Endothelial cell of umbilical vein (primary cell): ENCODE data around the gene TEX35. TPM values are rescaled to one million over a fixed set of nuclear protein-coding genes. Genes with fewer than 3 reads are reported as not detected.

ENCODE experiments used
- BruUV-seq: library from RNA; stranded (reverse); fragments of 400-500 nt; replicated peaks from 2 replicates; lab custom pipeline; 2021; lab: Mats Ljungman, UMichigan
- CTCF ChIA-PET: fragments of 300-600, 350-600 bp; sonication (Branson Sonifier 250); formaldehyde crosslinking; loops from one replicate; lab custom pipeline; 2021; ENCODE audit warnings: antibody characterized with exemption, inconsistent platforms; lab: Charles Lee
- POLR2A ChIA-PET: fragments of 300-600, 350-600 bp; sonication (Branson Sonifier 250); formaldehyde crosslinking; loops from one replicate; lab custom pipeline; 2021; ENCODE audit warnings: antibody characterized with exemption, inconsistent platforms; lab: Charles Lee
- DNase-seq: peaks from one replicate; pipeline ENCODE4 v3.0.0-alpha.2; 2011; ENCODE audit warnings: low read depth, low spot score
- FAIRE-seq: peaks from 2 replicates; lab custom pipeline; 2011; peaks lifted over from hg19 to GRCh38; lab: Jason Lieb, UNC
- H2AFZ ChIP-seq: 2 replicates; pipeline ENCODE4 v1.6.0; 2012; ENCODE audit warnings: low read depth, low read length, control low read depth, inconsistent platforms
- H3K27ac ChIP-seq: 2 replicates; pipeline ENCODE4 v1.5.1; 2011; ENCODE audit warnings: low read depth, mild to moderate bottlenecking, control low read depth, low read length, moderate library complexity; ENCODE audit not compliant: insufficient read depth
- H3K27me3 ChIP-seq, 2 experiments: 2 replicates each; pipeline versions ENCODE4 v1.6.0 to v1.6.1; 2011; ENCODE audit warnings: low read length in 2 of 2, mixed read lengths in 1 of 2; ENCODE audit not compliant: control insufficient read depth in 2 of 2, insufficient read depth in 2 of 2
- H3K36me3 ChIP-seq, 2 experiments: 2 replicates in 1 of 2; 3 replicates in 1 of 2; pipeline ENCODE4 v1.5.1; 2011; ENCODE audit warnings: low read length in 2 of 2, mild to moderate bottlenecking in 1 of 2, moderate library complexity in 1 of 2; ENCODE audit not compliant: control insufficient read depth in 2 of 2, insufficient read depth in 2 of 2; ENCODE audit errors: extremely low read depth in 1 of 2
- H3K4me1 ChIP-seq: 3 replicates; pipeline ENCODE4 v1.5.1; 2011; ENCODE audit warnings: mild to moderate bottlenecking, low read length; ENCODE audit not compliant: control insufficient read depth, insufficient read depth; ENCODE audit errors: extremely low read depth
- H3K4me2 ChIP-seq: 2 replicates; pipeline ENCODE4 v1.6.1; 2011; ENCODE audit warnings: low read length, control low read depth, mixed read lengths; ENCODE audit not compliant: insufficient read depth
- H3K4me3 ChIP-seq, 3 experiments: fragments of 200-600 bp in 1 of 3; sonication (generic), shearing (Covaris generic) in 1 of 3; replicated peaks in 1 of 3; 2 replicates each; pipeline ENCODE4 v1.5.1; 2011 to 2016; ENCODE audit warnings: control low read depth in 3 of 3, low read length in 3 of 3, mild to moderate bottlenecking in 2 of 3, inconsistent platforms in 1 of 3, low read depth in 1 of 3, moderate library complexity in 1 of 3; ENCODE audit not compliant: insufficient read depth in 1 of 3
- H3K79me2 ChIP-seq: 2 replicates; pipeline ENCODE4 v1.6.0; 2012; ENCODE audit warnings: low read length, inconsistent platforms; ENCODE audit not compliant: control insufficient read depth, insufficient read depth
- H3K9ac ChIP-seq: replicated peaks from 2 replicates; pipeline ENCODE3; 2011; ENCODE audit warnings: low read length, control low read depth; ENCODE audit not compliant: insufficient read depth; ENCODE audit errors: extremely low read depth
- H3K9me1 ChIP-seq: replicated peaks from 3 replicates; pipeline ENCODE4 v1.6.0; 2011; ENCODE audit warnings: mild to moderate bottlenecking, low read length; ENCODE audit not compliant: control insufficient read depth, insufficient read depth; ENCODE audit errors: extremely low read depth
- H3K9me3 ChIP-seq: replicated peaks from 2 replicates; pipeline ENCODE4 v1.5.1; 2012; ENCODE audit warnings: low read length, inconsistent platforms; ENCODE audit not compliant: control insufficient read depth, insufficient read depth
- H4K20me1 ChIP-seq: replicated peaks from 2 replicates; pipeline ENCODE3; 2011; ENCODE audit warnings: mild to moderate bottlenecking, low read length; ENCODE audit not compliant: control insufficient read depth, insufficient read depth; ENCODE audit errors: extremely low read depth
- EZH2 ChIP-seq: IDR thresholded peaks from 2 replicates; pipeline ENCODE4 v1.6.1; 2012; ENCODE audit warnings: borderline replicate concordance, low read depth, mild to moderate bottlenecking, moderate library complexity, low read length, inconsistent platforms; ENCODE audit not compliant: severe bottlenecking
- FOS ChIP-seq: IDR thresholded peaks from 2 replicates; pipeline ENCODE4 v1.6.1; 2011; ENCODE audit warnings: mild to moderate bottlenecking, low read length, moderate library complexity, borderline replicate concordance; ENCODE audit not compliant: insufficient read depth
- POLR2AphosphoS5 ChIP-seq: IDR thresholded peaks from 2 replicates; pipeline ENCODE4 v1.6.1; 2012; ENCODE audit warnings: low read depth, mild to moderate bottlenecking, control low read depth, low read length, moderate library complexity; ENCODE audit not compliant: insufficient read depth
- dilution Hi-C: fragments of 300-500 bp; cut with MboI; formaldehyde crosslinking; loops from one replicate; pipeline ENCODE4 v1.15.0; 2019; ENCODE audit warnings: low sequenced_read_pairs; ENCODE audit not compliant: extremely low pct_ligation_motif_present
- intact Hi-C: fragments of 100-400 bp; cut with micrococcal nuclease; formaldehyde crosslinking; loops from one replicate; pipeline ENCODE4 v1.10.0; 2022
- polyA plus RNA-seq, 4 experiments: library from polyadenylated mRNA; depleted of rRNA in 3 of 4; stranded (reverse) in 3 of 4; unstranded in 1 of 4; fragments of >200 nt; gene quantifications; 2 replicates each; pipeline versions ENCODE4 v1.2.1 to v1.2.3, GENCODE V29; 2011 to 2012; ENCODE audit warnings: missing spikeins in 1 of 4
- total RNA-seq: library from RNA; stranded (reverse); gene quantifications from 2 replicates; pipeline ENCODE4 v1.2.3, GENCODE V29; 2021

TEX35 gene
- total and polyA plus RNA-seq, 2 donors (not counting 3 experiments of a cell fraction or from before 2014, with no cell fraction given): not detected

- no peaks in the 10 kb centered on the region for H3K9me1 ChIP-seq
- H3K36me3 ChIP-seq: peaks cover 0 to 7% of the 10 kb centered on the region in 2 experiments
- POLR2A ChIA-PET: interaction anchor here (0.6 kb wide), 1 partner anchor 121 kb away, joined by 4 read pairs; no protein-coding TSS in a partner anchor
- H3K9ac ChIP-seq: no peak overlapping the region
- no peaks in the 10 kb centered on the region for H3K9me3 ChIP-seq
- no peak overlapping the region for H3K4me2 ChIP-seq
- H2AFZ ChIP-seq: no peak overlapping the region
- no peak for TF ChIP-seq POLR2AphosphoS5
- CTCF ChIA-PET: interaction anchor here (0.6 to 1.9 kb wide), 7 partner anchors 12 to 164 kb away, joined by 3 to 7 read pairs (median 5); no protein-coding TSS in a partner anchor
- H4K20me1 ChIP-seq: no peaks in the 10 kb centered on the region
- FAIRE-seq (no peak), DNase-seq (no peak)
- intact Hi-C loops (no loop called here), dilution Hi-C loops (no loop called here)
- H3K27me3 ChIP-seq: no peaks in the 10 kb centered on the region
- H3K4me1 ChIP-seq: no peaks in the 10 kb centered on the region
- no TSS peak for BruUV-seq
- no peak overlapping the region for H3K4me3 ChIP-seq
- H3K79me2 ChIP-seq: no peaks in the 10 kb centered on the region
- H3K27ac ChIP-seq: no peak overlapping the region
Observed at GRCh38 chr1:178464566-178464965, 48.3 kb upstream of the TEX35 start.

DNA sequence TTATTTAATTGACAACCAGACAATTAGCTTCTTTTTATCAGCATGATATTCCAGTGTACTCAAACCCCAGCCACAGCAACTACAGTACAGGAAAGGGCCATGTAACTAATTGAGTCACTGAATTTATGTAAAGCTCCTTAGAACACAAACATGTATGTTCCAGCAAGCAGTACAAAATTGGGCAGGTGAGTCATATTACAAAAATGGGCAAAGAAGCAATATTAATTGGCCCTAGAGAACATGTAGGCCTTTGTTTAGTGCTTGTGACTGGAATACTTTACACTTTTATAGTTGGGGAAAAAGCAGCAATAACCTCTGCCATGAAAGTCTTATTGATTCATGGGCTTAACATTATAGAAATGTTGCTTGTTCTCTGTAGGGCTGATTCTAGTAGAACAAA, 47.9 kb upstream of the TEX35 start:
- ChIA-PET CTCF (interaction anchor here (0.6 to 1.9 kb wide), 7 partner anchors 11 to 165 kb away, joined by 3 to 7 read pairs (median 5); no protein-coding TSS in a partner anchor), POLR2A (interaction anchor here (0.6 kb wide), 1 partner anchor 121 kb away, joined by 4 read pairs; no protein-coding TSS in a partner anchor)
- no peaks in the 10 kb centered on the region for H3K27me3 ChIP-seq
- no TSS peak for BruUV-seq
- TF ChIP-seq FOS (peak; percentile 40), EZH2 (no peak)
- no peaks in the 10 kb centered on the region for H4K20me1 ChIP-seq
- H3K4me1 ChIP-seq: no peaks in the 10 kb centered on the region
- H3K9me1 ChIP-seq: no peaks in the 10 kb centered on the region
- FAIRE-seq (no peak), DNase-seq (peak; percentile 19)
- intact Hi-C loops (no loop called here), dilution Hi-C loops (no loop called here)
- H3K36me3 ChIP-seq: peaks cover 0 to 7% of the 10 kb centered on the region in 2 experiments
- H3K4me3 ChIP-seq: no peak overlapping the region
- no peak overlapping the region for H3K27ac ChIP-seq
- no peaks in the 10 kb centered on the region for H3K9me3 ChIP-seq
- H3K4me2 ChIP-seq: no peak overlapping the region
- no peak overlapping the region for H2AFZ ChIP-seq
- no peak overlapping the region for H3K9ac ChIP-seq
- H3K79me2 ChIP-seq: no peaks in the 10 kb centered on the region
